Testis (tissue), 3 donors: ENCODE data around the gene PTPRN2. TPM values are rescaled to one million over a fixed set of nuclear protein-coding genes. Genes with fewer than 3 reads are reported as not detected.

Experiments
- DNase-seq: peaks from one replicate; pipeline ENCODE4 v3.0.0-alpha.2; 2019
- H3K27ac ChIP-seq, 2 donors: fragments of 200-600 bp; sonication (generic); one replicate each; pipeline ENCODE4 v1.5.1; 2019
- H3K27me3 ChIP-seq: fragments of 200-600 bp; sonication (generic); one replicate; pipeline ENCODE4 v1.5.1; 2019
- H3K36me3 ChIP-seq: fragments of 200-600 bp; sonication (generic); one replicate; pipeline ENCODE4 v1.5.1; 2017; ENCODE audit warnings: low read depth; ENCODE audit errors: missing control alignments
- H3K4me1 ChIP-seq: fragments of 200-600 bp; sonication (generic); one replicate; pipeline ENCODE4 v1.5.1; 2019
- H3K4me3 ChIP-seq, 2 donors: fragments of 200-600 bp; sonication (generic); one replicate each; pipeline ENCODE4 v1.5.1; 2017 to 2019
- H3K9me3 ChIP-seq: fragments of 200-600 bp; sonication (generic); one replicate; pipeline ENCODE4 v1.5.1; 2017
- POLR2A ChIP-seq: fragments of 450-650 bp; IDR thresholded peaks from one replicate; pipeline ENCODE4 v1.6.1; 2017; ENCODE audit warnings: antibody characterized with exemption, mild to moderate bottlenecking, moderate library complexity
- WGBS, 2 donors: methylation state at CpG; one replicate each; pipeline ENCODE4 v1.1.5; 2018; 5-methylcytosine and 5-hydroxymethylcytosine counted together
- intact Hi-C: fragments of 100-400 bp; cut with DNase I; formaldehyde crosslinking; loops from one replicate; pipeline ENCODE4 v1.15.1; 2023; ENCODE audit warnings: low total_unique reads
- polyA plus RNA-seq: library from polyadenylated mRNA; stranded (reverse); fragments of 350-450 nt; fragmentation: Illumina TruSeq; extraction: RNeasy Lipid Tissue Mini Kit (QIAGEN cat#74804); gene quantifications from one replicate; pipeline ENCODE4 v1.2.3, GENCODE V29; 2014; ENCODE audit warnings: low read depth, low replicate concordance; ENCODE audit not compliant: insufficient read depth
- total RNA-seq, 2 donors: library from RNA; depleted of rRNA; stranded (reverse); fragments of >200 nt; gene quantifications; one replicate each; pipeline ENCODE4 v1.2.3, GENCODE V29; 2016
- TF ChIP-seq, protein P1 (sequence below), 3 experiments: fragments of 450-650 bp in 2 of 3; fragments of 200-600 bp in 1 of 3; sonication (generic) in 1 of 3; IDR thresholded peaks; one replicate each; pipeline ENCODE4 v1.5.1; 2016 to 2019; ENCODE audit warnings: antibody characterized with exemption in 3 of 3, mild to moderate bottlenecking in 2 of 3, moderate library complexity in 1 of 3

PTPRN2 gene
- total and polyA plus RNA-seq, 3 donors from 2014 or later: 9.3 to 10.8 (median 9.8) TPM

DNA sequence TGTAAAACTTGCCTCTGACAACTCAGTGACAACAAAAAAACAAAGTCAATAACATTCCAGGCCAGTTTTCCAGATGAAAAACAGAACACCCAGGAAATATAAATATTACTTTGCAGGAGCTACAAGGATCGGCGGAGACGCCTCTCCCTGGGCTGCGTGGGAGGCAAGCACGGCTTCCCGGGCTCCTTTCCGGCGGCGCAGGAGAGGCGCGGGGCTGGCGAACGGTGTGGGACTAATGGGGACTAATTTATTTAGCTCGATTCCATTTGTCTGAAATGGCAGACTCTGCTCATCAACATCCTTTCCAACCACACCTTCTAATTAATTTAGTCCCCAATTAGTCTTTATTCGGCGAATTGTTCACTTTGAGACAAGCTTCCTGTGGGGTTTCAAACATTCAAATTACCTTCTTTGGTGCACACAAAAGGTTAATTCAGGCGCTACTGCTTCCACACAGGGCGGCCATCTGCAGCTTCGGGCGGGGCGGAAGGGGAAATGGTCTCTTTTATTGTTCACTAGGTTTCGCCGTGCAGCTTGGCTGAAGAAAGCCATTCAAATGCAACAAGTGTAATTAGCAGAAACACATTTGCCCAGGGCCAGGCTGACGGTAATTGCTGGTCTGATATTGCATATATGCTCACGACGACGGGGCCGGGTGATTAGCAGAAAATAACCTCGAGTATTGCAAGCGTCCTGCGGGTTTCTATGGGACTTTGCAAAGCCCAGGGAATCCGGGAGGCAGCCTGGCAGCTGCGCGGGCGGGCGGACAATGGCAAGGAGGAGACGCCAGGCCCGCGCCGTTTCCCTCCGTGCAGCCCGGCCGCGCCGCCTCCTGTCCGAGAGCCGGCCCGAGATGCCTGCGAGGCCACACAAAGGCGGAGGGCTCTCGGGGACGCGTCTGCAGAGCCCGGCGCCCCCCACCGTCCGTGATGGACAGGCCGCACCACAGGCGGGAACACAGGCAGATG, 270.1 kb downstream of the PTPRN2 start:
- peak; percentile 30 for DNase-seq
- H3K27me3 ChIP-seq: no peaks in the 10 kb centered on the region
- H3K4me3 ChIP-seq: peak overlapping the region; percentile 6 to 12
- intact Hi-C loops: no loop called here
- H3K27ac ChIP-seq: no peak overlapping the region
- no peaks in the 10 kb centered on the region for H3K4me1 ChIP-seq
- H3K36me3 ChIP-seq: no peaks in the 10 kb centered on the region
- WGBS, 2 donors: 13 to 28% methylated on average over 28 to 59 of the region's 59 CpGs
- no peaks in the 10 kb centered on the region for H3K9me3 ChIP-seq
- no peak for TF ChIP-seq POLR2A
- TF ChIP-seq, protein P1, sequence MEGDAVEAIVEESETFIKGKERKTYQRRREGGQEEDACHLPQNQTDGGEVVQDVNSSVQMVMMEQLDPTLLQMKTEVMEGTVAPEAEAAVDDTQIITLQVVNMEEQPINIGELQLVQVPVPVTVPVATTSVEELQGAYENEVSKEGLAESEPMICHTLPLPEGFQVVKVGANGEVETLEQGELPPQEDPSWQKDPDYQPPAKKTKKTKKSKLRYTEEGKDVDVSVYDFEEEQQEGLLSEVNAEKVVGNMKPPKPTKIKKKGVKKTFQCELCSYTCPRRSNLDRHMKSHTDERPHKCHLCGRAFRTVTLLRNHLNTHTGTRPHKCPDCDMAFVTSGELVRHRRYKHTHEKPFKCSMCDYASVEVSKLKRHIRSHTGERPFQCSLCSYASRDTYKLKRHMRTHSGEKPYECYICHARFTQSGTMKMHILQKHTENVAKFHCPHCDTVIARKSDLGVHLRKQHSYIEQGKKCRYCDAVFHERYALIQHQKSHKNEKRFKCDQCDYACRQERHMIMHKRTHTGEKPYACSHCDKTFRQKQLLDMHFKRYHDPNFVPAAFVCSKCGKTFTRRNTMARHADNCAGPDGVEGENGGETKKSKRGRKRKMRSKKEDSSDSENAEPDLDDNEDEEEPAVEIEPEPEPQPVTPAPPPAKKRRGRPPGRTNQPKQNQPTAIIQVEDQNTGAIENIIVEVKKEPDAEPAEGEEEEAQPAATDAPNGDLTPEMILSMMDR (IDR thresholded peaks at IDR 0.05): no peak

DNA sequence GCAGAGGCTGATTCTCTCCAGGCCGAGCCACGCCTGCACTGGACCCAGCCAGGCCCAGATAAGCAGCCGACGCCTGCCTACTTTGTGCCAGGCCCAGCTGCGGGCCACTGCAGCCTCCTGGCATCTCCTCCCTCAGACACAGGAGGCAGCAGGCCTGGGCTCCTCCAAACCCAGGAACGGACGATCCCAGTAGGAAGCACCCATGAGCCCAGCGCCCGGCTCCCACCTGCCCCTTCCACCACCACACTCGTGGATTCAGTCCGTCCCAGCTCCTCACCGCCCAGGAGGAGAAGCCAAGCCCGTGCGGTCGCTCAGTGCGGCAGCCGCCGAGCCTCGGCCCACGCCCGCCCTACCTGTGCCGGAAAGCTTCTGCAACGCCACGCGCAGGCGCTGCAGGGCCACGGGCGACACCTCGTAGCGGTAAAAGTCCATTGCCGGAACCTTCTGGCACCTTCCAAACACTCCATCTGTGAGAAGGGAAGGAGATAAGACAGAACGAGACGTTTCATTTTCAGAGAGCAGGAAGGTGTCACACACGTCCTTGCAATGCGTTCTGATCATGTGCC, 271.1 kb downstream of the PTPRN2 start:
- intact Hi-C loops: no loop called here
- WGBS, 2 donors: 43 to 80% methylated on average over 20 to 35 of the region's 35 CpGs
- H3K27me3 ChIP-seq: no peaks in the 10 kb centered on the region
- no peak overlapping the region for H3K4me3 ChIP-seq
- no peak overlapping the region for H3K27ac ChIP-seq
- H3K9me3 ChIP-seq: no peaks in the 10 kb centered on the region
- H3K36me3 ChIP-seq: no peaks in the 10 kb centered on the region
- DNase-seq: no peak
- no peak for TF ChIP-seq POLR2A
- TF ChIP-seq, protein P1 (IDR thresholded peaks at IDR 0.05): no peak
- no peaks in the 10 kb centered on the region for H3K4me1 ChIP-seq

DNA sequence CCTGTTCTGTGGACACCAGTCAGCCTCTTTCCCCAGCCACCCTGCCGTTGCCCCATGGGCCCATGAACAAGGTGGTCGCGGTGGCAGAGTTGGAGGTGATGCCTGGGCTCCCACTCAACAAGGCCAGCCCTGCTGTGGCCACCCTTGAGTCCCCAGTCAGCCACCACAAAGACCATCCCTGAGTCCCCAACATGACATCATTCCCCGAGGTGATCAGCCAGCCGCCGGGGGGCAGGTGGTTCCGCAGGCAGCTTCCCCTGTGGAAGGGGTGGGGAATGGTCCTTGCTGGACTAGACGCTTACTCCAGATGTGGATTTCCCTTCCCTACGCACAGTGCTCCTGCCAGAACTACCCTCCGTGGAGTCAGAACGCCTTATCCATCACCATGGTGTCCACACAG, 271.7 kb downstream of the PTPRN2 start:
- Histone ChIP-seq H3K27me3 (no peaks in the 10 kb centered on the region), H3K4me1 (no peaks in the 10 kb centered on the region), H3K27ac (no peak overlapping the region), H3K4me3 (no peak overlapping the region), H3K9me3 (no peaks in the 10 kb centered on the region), H3K36me3 (no peaks in the 10 kb centered on the region)
- TF ChIP-seq POLR2A: no peak
- TF ChIP-seq, protein P1 (IDR thresholded peaks at IDR 0.05): no peak
- 80 to 94% methylated on average over 11 of the region's 11 CpGs for WGBS, 2 donors
- DNase-seq: no peak
- intact Hi-C loops: no loop called here

DNA sequence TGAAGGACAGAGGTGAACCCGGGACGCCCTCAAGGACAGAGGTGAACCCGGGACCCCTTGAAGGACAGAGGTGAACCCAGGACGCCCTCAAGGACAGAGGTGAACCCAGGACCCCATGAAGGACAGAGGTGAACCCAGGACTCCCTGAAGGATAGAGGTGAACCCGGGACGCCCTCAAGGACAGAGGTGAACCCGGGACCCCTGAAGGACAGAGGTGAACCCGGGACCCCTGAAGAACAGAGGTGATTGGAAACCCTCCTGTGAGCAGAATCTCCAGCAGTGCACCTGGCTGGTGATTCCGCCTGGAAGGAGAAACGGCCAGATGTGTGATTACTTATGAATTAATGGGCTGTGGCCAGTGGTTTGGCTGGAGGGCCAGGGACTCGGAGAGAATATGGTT, 272.3 kb downstream of the PTPRN2 start:
- DNase-seq: no peak
- Histone ChIP-seq H3K36me3 (no peaks in the 10 kb centered on the region), H3K4me3 (no peak overlapping the region), H3K27ac (no peak overlapping the region), H3K27me3 (no peaks in the 10 kb centered on the region), H3K4me1 (no peaks in the 10 kb centered on the region), H3K9me3 (no peaks in the 10 kb centered on the region)
- TF ChIP-seq, protein P1 (IDR thresholded peaks at IDR 0.05): no peak
- TF ChIP-seq POLR2A: no peak
- intact Hi-C loops: no loop called here
- WGBS, 2 donors: 92% methylated on average over 11 of the region's 11 CpGs
